ENCODE data around the gene CMIP.

- TF ChIP-seq ZNF274 (IDR thresholded peaks at IDR 0.05; ENCODE audit: low read depth, low read length), result no peak
- TF ChIP-seq YY1 (IDR thresholded peaks at IDR 0.05; ENCODE audit: insufficient read depth, insufficient read length), result no peak
- TF ChIP-seq SUZ12 (IDR thresholded peaks at IDR 0.05; ENCODE audit: extremely low read depth, insufficient read depth, insufficient read length), result no peak
Observed at GRCh38 chr16:81602256-81602776, 157.7 kb downstream of the CMIP start.

Measured in NT2/D1 (cell line).